Stimulated activated CD4-positive, alpha-beta T cell treated with anti-CD3 and anti-CD28 coated beads, TNF-alpha, amount 100 ng/mL, for 1 hour (primary cell): ENCODE results near the gene CMTR1.
"Not testable (repeated sequence)": the region's sequence is repeated elsewhere in the genome, so short reads cannot be mapped to it uniquely, and the experiment has no call there.

Experiments used
- DNase-seq, 3 donors: peaks; one replicate each; pipeline ENCODE4 v3.0.0-alpha.2; 2020; ENCODE audit warnings: low read depth in 3 of 3, low spot score in 1 of 3

The CMTR1 gene

GRCh38 chr6:37491171-37491829, 58.3 kb downstream of the CMTR1 start:
- no peak for DNase-seq

GRCh38 chr6:37491830-37492208, 58.8 kb downstream of the CMTR1 start:
- no peak for DNase-seq

DNA sequence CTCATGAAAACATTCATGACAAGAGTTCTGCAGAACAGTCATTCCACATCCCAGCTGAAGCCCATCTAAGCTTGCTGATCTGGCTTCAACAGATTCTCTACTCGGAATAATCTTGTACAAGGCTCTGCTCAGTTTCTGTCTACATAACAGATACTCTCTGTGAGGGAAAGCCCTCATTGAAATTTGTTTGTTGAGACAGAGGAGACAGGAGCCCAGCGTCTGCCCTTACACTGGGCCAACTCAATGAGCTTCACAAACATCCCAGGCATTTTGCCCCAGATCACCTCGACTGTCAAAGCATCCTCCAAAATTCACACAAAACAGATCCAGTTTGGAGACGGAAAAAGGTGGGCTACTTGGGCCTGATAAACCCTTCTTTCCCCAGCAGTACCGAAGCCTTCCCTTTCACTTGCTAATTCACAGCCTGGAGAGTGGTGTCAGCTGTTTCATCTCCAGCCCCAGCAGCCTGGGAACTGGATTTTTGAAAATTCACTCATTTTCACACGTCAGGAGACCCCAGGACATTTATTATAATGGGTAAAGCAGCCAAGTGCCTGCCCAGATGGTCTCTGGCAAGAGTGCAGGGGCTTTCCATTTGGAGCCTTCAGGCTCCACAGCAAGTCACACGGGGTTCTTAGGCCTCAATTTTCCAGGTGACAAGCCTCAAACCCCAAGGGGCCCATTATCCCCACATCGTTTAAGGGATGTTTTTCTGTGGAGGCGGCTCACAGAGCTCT, 59.4 kb downstream of the CMTR1 start:
- DNase-seq: no peak

GRCh38 chr6:37492991-37493660, 60.1 kb downstream of the CMTR1 start:
- no peak for DNase-seq

GRCh38 chr6:37493661-37493995, 60.6 kb downstream of the CMTR1 start:
- no peak for DNase-seq

DNA sequence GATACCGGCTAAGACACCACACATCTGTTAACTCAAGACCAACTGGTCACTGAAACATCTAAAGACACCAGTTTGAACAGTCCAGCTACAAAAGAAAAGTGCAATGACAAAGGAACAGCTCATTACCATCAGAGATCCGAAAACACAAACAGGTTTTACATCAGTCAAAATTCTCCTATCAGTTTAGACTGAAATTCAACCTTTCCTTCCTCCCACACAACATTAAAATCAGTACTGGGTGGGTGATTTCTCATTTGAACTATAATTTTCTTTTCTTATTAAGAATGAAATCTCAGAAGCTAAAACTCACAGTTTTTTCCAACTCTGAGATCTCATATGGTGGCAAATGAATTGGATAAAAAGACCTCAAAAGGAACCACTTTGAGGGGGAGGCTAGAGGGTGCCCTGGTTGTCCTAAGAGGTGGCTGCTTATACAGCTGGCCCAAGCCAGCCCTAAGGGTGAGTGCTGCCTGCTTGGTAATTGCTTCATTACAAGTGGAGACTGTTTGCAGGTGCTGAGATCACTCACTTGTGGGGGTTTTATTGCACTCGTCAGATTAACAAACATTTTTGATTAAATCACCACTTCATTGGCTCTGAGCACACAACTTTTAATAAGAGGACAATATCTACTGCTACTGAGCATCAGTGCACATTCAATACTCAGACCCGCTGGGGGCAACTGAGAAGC, 62.4 kb downstream of the CMTR1 start:
- no peak for DNase-seq

GRCh38 chr6:37496951-37497885, 64.2 kb downstream of the CMTR1 start:
- no peak for DNase-seq

- DNase-seq: peak; percentile 87 to 91 (median 91)
These were observed 66.6 kb downstream of the CMTR1 start, which contains the start of gene CCDC167 for GRCh38 chr6:37499433-37500293. CCDC167 (minus strand) TSS chr6:37499893; CDS start chr6:37499863, 30 bp downstream.

DNA sequence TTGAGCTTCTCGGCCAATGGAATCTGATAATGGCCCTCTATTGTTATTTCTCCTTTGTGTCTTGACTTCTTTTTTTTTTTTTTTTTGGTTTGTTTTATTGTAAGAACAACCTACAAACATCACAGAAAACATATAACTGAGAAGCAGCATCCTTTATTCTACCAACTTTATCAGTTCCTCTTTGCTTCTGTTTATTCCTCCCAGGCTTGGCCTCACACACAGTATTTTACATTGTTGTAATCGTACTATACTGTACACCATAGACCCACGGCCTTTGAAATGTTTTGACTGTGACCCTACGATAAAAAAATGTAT, 67.2 kb downstream of the CMTR1 start:
- DNase-seq: no peak

- not testable (repeated sequence) for DNase-seq
These were observed 67.9 kb downstream of the CMTR1 start for GRCh38 chr6:37500904-37501303.

DNA sequence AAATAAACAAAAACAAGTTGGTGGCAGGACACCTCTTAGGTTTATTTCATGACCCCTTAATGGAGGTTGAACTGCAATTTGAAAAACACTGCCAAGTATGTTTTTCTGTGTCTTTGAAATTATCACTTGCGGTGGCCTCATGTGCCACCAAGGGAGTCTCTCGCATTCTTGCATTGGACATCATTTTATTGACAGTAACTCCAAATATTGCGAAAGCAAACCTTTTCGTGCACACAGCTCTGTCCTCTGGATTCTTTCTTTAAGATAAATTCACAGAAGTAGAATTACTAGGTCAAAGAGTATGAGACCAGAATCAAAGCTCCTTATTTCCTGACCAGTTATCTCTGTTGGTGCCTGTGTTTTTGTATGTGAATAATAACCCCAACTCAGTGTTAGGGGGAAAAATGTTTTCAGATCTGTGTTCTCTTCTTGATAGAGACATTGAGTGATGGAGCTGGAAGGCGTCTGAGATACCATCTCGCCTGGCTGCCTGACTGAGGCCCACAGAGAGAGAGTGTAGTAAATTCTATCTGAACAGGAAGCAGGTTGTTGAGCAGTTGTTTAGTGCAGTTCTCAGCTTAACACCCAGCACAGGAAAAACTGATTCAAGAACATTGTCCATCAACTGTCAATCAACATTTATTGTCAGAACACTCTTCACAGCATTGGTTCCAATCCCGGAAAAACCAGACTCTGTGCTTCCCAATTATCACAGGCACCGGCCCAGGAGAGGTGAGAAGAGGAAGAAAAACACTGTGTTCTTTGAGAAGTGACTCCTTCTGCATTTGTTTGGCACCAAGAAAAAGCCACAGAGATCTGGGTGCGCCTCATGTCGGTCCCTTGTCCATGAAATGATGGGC, 68.8 kb downstream of the CMTR1 start:
- DNase-seq: peak in 1 of 3 donors; percentile 28

DNA sequence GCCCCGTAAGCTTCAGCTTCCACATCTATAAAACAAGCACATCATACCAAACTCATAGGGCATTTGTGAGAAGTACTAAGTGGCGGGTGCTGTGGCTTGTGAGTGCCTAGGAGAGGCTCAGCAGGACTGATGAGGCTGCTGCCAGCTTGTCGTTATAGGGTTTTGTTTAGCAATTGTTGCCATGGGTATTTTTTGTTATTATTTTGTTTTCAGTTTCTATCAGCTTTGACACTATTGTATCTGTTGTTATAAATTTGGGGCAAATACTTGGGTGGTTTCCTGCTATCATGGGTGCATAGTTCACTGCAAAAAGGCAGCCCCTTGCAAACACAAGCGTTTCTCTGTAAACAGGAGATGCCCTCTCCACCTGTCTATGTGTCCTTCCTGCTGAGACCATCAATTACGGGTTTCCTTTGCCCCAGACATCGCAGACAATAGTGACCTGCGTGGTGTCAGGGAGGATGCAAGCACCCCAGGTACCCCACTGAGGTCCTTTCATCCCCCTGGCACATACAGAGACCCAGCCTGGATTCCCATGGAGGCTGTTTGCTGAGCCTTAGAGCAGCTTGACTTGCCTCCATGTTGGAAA, 69.8 kb downstream of the CMTR1 start:
- no peak for DNase-seq

GRCh38 chr6:37503309-37503965, 70.4 kb downstream of the CMTR1 start:
- no peak for DNase-seq

GRCh38 chr6:37504024-37504423, 71.0 kb downstream of the CMTR1 start:
- DNase-seq: no peak

DNA sequence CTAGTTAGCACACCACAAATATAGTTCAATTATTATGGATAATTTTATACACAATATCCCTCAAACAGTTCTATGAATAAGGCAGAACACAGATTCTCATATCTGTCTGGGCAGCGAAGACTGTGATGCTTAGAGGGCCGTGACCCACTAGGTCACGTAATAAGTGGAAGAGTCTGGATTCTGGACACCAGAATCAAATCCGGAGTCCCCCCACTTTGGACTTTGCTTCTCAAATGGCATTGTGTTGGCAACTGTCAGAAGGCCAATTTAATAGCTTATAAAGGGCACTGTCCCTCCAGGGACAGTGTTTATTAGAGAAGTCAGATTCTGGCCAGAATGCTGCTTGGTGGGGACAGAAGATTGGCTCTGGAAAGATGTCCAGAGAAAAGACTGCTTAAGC, 73.5 kb downstream of the CMTR1 start:
- no peak for DNase-seq

DNA sequence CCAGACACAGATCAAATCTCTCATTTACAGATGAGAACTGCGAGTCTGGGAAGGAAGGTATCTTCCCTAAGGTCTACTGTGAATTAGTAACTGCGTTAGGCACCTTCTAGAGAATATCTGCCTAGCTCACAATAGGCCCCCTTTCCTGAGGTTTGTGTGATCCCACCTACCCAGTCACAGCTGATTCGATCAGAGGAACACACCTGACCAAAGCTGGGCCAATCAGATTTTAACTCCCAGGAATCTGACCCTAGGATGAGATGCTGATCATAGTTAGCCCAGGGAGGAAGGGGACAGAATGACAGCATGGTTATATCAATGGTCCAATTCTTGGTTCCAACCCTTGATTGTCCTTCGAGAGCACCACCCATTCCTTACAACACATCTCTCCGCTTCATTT, 74.1 kb downstream of the CMTR1 start:
- DNase-seq: no peak

GRCh38 chr6:37507690-37508421, 74.8 kb downstream of the CMTR1 start:
- no peak for DNase-seq
